Stimulated activated CD8-positive, alpha-beta memory T cell treated with anti-CD3 and anti-CD28 coated beads, Interleukin-12 subunit alpha, Interleukin-12 subunit beta, amount 100 ng/mL, for 24 hours (primary cell): ENCODE data around the gene MFNG.
A peak's percentile ranks its signal among the peaks of the same experiment; 100 is the strongest.

Experiments used
- DNase-seq: peaks from one replicate; pipeline ENCODE4 v3.0.0-alpha.2; 2020; ENCODE audit errors: extremely low read depth

The MFNG gene

DNA sequence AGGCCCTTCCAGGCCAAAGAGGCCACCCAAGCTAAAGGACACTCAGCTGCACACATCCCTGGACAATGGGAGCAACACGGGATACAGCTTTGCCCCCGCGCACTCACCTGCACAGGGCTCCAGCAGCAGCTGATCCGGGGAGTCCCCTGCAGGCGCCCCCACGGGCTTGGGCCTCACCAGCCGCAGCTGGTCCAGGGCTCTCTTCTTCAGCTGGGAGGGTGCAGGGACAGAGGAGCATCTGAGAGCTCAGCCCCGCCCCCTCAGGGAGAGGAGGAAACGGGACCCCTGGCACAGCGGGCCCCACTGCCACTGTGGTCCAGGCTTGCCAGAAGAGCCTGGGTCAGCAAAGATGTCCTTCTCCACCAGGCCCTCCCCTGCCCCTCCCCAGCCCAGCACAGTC is 7.8 kb upstream of the MFNG start:
- no peak for DNase-seq

DNA sequence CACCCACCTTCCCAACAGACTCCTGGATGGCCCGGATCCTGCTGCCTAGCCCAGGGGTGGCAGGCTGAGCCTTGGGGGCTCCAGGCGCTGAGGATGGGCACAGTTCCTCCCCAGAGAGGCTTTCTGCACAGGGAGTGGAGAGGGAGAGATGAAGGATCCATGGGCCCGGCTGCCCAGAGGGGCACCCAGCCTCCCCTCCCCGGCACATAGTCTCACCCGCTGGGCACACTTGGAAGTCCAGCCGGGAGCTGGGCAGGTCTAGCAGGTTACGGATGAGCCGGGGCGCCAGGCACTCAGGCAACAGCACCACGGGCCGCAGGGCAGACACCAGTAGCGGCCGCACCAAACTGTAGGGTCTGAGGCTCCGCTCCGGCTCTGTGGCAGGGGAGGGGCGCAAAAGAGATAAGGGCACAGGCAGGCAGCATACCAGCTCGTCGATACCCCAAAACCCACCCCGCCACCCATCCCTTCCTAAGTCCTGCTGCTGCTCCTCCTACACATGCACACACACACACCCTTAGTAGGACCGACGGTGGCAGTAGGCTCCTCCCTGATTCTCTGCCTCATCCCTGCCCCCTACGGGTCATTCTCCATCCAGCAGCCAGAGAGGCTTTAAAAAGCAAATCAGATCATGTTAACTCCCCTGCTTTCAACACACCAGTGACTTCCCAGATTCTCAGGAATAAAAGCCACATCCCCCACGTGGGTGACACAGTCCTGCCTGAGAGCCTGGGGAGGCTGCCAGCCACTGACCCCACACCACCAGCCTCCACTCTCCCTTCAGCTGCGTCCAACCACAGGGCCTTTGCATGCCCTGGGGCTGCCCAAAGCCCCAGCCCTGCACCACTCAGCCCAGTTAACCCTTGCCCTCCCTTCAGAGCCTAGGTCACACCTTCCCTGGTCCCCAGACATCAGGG is 6.5 kb upstream of the MFNG start:
- DNase-seq, result no peak

DNA sequence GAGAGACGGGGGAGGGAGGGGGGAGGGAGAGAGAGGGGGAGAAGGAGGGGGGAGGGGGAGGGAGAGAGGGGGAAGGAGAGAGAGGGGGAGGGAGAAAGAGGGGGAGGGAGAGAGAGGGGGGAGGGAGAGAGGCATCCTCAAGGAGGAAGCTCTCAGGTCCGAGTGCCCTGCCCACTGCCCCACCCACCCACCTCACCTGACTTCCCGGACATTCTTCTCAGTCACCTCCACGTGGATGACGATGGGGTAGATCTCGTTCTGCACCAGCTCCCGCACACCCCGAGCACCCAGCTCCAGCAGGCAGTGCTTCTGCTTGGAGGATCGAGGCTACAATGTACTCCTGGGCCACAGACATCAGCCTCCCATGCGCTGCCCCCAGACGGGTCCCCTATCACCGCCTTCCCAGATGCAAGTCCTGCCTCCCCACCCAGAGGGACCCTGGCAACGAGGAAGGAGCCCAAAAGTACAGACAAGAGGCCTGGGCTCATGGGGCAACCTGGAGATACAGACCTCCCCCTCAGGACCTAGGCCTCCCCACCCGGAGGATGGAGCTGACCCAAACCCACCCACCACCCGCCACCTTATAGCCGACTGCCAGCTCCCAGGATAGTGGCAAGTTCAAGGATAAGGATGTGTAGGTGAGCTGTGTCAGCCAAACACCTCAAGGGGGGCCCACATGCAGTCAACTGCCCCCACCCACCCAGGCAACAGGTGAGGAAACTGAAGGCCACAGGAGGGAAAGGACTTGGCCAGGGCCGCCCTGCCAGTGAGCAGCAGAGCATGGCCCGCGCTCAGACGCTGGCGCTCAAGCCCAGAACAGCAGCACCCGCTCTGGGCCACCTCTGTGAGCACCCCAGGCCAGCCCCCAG is 5.6 kb upstream of the MFNG start:
- DNase-seq, result no peak

DNA sequence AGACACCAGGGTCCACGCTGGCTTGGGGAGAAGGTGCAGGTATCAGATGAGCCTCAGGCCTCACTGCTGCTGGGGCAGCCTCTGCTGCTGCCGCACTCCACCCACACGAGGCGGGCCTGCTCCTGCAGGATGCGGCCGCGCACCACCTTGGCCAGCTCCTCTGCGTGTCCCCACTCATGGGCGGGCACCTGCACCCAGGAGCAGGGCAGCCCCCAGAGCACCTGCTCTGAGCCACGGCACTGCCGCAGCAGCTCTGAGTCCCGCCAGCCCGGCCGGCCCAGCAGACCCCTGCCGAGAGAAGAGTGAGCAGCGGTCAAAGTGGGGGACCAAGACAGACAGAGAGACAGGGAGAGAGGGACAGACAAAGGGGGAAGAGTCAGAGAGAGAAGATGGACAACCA is 4.9 kb upstream of the MFNG start:
- DNase-seq, result no peak

DNA sequence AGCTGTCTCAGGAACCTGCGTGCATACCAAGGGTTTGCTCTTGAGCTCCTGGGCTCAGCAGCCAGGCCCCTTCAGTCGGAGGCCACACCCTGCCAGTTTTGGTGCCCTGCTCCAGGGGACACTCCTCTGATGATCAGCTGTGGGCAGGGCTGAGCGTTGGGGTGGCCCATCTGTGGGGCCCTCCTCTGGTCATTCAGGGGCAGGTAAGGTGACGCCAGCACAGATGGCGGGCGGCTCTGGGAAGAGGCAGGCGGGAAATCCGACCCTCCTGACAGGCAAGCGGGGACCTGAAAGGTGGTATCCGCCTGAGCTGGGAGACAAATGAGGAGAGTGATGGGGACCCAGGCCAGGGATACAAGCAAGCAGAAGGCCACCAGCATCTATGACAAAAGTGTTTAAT is 3.8 kb upstream of the MFNG start:
- no peak for DNase-seq

DNA sequence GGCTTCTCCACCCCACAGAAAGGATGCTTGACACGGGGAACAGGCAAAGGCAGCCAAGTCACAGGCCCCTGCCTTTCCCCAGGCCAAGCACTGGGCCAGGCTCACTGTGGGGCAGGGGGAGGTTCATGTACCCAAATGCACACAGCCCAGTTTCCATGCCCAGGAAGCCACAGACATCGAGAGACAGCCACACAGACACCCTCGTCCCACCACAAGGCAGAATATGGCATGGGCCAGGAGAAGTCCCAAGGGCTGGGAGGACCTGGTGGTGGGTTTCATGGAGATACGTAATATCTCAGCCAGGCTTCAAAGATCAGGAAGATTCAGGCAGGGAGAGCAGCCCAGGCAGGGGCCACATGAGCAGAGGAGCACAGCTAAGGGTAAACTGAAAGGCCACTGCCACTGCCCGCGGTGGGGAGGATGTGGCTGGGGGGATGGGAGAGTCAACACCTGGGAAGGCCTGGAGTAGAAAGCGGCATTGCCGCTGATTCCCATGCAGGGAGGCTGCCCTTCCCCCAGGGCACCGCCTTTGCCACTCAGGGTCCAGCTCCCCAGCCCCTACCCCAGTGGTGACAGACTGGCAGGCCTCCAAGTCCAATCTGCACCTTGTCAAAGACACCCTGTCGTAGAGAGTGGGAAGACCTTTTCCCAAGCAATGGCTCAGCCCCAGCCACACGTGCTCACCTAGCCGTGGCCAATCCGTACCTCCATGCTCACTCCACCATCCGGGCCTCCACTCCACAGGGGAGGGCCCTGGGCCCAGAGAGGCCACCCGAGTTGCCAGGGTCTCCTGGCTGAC is 2.4 kb upstream of the MFNG start:
- no peak for DNase-seq

DNA sequence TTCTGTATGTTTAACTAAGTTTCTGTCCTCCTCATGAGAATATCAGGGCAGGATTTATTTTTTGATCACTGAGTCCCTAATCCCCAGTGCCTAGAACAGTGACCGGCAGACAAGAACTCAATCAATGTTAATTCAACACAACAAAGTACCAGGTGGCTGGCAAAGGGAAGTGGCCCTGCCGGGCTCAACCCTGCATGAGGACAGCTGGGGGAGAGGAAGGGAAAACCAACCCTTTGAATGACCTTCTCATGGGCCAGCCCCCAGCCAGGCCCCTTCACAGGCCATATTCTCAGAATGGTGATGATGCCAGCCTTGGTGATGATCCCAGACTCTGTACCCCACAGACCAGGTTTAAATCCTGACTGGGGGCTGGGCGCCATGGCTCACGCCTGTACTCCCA is 1.4 kb upstream of the MFNG start:
- no peak for DNase-seq

DNA sequence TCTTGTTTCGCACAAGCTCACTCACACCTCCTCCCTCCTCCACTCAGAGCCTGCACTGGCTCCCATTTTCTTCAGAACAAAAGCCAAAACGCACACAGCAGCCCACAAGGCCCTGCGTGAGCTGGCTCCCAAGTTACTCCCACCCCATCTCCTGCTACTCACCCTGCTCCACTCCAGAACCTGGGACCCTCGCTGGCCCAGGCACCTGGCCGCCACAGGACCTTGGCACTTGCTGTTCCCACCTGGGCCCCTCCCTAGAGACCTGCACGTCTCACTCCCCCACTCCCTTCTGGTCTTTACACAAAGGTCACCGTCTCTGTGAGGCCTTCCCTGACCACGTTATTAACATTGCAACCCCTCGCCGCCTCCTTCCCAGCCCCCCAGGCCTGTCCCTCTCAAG is 945 bp upstream of the MFNG start:
- no peak for DNase-seq

DNA sequence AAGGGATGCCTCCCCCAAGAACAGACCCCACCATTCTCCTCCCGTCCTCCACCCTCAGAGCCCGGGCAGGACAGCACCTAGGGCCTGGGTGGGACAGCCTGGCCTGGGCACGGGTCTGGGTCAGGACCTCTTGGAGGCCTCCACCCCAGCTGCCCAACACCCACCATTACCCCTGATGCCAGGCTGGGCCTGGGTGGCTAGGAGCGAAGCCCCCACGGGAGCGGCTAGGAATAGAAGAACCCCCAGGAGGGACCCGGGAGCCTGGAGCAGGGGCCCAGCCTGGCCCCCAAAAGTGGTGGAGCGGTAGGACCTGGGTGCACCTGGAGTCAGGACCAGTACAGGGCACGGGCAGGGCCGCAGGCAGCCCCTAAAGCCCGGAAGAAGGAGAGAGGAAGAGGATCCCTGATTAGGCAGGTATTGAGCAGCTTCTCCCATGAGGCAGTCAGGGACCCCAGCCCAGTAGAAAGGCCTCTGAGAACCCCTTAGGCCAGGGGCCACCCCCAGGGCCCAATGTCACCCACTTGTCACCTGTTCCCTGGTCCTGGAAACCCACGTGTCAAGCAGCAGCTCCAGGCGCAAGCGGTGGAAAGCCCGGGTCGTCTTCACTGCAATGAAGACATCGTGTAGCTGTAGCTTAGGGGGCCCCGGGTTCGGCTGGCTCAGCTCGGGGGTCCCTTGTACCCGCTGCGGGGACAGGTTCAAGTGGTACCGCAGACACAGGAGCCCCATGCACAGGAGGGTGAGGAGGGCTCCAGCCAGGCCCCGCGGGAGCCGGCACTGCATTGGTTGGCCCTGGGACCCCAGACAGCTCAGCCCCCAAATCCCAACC is 575 bp downstream of the MFNG start:
- no peak for DNase-seq

DNA sequence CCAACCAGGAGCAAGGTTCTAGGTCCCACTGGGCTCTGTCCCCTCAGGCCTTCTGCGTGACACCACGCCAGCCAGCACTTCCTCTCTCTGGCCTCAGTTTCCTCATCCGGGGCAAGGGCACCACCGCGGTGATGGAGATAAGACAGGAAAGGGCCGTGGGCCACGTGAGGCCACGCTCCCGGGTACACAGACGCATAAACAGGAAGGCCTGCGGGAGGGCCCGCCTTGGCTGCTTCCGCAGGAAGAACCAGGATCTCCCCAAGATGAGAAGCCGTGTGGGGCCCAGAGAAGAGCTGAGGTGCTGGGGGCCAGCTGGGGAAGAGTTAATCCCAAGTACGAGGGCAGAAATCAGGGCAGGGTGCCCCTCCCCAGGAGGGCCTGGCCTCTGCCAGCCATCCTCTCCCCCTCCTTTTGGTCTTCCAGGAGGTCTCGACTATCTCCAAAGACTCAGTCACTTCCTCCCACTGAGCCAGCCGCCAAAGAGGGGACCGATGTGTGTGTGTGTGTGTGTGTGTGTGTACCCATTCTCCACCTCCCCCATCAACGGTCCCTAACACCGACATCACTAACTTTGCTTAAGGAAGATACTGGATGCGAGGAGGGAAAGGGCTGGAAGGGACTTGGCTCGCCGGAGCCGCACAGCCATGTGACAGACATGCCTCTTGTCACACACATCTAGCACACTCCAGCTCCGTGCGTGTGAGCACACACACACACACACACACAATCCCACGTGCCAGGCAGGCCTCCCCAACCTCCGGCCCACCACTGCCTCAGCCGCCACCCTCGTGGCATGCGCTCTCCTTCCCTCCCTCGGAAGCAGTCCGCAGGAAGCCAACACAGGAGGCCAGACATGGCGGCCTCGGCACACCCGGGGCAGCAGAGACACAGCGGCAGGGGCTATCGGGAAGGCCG is 1.4 kb downstream of the MFNG start:
- peak; percentile 65 for DNase-seq

DNA sequence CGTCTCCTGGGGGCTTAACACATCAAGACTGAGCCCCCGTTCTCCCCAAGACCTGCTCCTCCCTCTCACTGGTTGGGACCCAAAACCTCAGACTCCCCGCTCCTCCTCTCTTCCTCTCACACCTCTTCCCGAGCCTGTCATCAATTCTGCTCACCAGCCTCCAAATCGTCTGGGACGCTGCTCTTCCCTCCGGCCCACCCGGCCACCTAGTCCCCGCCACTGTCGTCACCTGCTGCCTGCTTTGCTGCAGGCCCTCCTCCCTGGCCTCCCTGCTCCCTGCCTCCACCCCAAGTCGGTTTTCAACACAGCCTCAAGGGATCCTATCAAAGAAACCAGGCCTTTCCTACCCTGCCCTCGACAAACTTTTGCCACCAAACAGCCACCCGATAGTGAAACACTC is 3.1 kb downstream of the MFNG start:
- no peak for DNase-seq

DNA sequence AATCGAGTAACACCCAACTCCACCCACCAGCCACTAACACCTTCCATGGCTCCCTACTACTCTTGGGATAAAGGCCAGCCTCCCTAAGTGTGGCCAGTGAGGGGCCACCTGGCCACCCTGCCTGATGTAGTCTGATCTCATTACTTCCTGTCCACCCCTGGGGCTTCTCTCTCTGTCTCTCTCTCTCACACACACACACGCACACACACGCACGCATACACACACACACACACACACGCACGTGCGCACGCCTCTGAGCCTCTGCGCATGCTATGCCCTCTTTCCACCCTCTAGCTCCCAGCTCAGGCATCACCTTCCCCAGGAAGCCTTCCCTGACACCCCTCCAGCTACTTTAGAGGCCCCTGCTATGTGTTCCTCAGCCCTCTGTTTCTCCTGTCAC is 3.9 kb downstream of the MFNG start:
- no peak for DNase-seq

DNA sequence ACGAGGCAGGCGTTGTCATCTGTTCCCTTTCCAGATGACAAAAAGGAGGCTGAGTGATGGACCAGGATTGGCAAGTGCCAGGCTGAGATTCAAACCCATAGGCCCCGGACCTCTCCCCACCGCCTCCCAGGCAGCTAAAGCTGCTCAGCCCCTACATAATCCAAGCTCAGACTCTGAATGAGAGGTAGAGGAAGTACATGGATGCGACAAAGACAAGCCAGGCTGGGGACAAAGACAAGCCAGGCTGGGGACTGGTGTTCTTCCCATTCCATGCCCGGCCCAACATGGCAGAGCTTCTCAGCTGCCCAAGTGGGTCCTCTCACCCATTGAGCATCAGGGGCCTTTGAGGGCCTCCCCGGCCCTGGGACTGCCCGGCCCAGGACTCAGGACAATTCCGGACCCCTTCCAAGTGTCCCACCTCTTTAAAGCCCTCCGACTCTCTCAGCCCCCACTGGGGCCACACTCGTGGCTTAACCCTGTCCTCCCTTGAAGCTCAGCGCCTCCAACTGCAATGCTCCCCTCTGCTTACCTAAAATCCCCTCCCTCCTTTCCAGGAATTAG is 4.8 kb downstream of the MFNG start:
- no peak for DNase-seq

DNA sequence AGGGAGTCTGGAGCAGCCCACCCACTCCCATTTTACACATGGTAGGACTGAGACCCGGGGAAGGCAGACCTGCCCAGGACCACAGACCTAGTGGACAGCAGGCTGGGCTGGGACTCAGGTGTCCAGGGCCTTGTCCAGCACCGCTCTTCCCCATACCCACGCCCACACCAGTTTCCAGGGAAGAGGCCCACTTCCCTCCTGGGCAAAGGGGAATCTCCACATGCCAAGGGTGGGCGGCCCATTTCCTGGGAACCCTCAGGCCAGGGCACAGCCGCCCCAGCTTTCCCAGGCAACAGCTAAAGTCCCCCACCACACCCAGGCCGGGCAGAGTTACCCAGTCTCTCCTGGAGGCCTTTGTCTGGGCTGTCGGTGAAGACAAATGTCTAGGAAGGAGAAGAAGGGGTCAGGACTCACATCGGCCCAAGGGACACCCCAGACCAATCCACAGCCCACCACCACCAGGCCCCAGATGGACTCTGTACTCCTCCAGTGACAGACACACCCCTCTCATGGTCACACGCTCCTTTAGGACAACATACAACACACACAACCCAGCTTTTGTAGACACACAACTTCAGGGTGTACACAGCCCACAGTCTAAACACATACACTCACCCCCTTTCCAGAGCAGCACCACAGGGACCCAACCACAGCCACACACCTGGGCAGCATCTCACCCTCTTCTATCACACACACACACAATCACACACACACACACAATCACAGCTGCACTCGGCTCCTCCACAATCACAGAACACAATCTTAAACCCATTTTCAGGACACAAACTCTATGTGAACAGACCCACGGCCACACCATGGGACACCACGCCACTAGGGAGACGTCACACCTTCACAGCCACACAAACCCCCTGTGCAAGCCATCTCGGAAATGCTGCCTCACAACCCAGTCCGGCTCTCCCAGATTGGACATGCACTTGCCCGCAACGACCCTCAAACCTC is 5.5 kb downstream of the MFNG start:
- DNase-seq, result no peak

DNA sequence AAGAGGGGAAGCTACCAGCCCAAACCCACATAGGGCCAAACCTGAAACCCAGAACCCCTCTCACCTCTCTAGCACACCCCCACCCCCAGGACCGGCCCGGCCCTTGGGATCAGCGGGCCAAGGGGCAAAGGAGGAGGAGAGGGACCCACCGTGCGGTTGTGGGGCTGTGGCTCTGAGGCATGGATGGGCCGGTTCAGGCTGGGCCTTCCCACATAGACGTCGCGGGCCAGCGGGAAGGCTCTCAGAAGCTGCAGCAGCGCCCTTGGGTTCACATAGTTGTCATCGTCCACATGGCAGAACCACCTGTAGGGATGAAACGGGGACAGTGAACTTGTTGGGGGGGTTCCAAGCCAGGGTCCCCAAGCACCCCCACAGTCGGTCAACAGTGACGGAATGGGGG is 7.0 kb downstream of the MFNG start:
- DNase-seq, result no peak

DNA sequence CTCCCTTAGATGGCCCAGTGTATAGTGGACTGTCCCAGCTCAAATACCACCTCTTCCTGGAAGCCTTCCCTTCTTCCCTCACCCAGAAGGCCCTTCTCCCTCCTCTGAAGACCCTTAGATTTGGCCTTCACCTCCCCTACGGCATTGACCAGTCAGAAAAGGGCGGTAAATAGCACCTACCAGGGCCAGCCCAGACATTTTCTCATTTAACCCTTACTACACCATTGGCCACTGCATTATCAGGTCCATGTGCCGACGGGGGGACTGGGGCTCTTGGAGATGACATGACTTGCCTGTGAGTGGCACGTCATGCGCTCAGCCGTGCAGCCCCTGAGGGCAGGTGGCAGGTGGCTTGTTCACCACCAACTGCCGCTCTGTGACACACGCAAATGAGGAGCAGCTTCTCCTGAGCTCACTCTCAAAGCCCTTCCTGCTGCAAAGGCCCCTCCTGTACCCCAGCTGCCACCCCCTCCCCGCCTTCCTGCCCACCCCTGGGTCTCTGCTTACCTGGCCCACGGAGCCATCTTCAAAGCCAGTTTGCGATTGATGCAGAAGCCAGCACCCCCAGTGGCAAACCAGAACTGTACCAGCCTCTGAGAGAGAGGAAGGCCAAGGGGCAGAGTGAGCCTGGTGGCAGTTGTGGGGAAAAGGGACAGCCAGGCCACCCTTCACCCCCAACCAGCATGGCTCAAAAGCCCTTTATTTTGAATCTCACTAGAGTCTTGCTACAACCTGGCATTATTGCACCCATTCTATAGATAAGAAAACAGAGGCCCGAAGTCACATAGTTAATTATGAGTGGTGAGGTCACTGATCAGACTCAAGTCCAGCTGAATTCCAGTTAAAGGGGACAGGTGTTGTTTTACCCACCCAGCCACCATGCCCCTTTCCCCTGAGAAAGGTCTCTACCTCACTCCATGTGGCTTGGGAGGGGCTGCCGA is 9.5 kb downstream of the MFNG start:
- DNase-seq, result no peak

DNA sequence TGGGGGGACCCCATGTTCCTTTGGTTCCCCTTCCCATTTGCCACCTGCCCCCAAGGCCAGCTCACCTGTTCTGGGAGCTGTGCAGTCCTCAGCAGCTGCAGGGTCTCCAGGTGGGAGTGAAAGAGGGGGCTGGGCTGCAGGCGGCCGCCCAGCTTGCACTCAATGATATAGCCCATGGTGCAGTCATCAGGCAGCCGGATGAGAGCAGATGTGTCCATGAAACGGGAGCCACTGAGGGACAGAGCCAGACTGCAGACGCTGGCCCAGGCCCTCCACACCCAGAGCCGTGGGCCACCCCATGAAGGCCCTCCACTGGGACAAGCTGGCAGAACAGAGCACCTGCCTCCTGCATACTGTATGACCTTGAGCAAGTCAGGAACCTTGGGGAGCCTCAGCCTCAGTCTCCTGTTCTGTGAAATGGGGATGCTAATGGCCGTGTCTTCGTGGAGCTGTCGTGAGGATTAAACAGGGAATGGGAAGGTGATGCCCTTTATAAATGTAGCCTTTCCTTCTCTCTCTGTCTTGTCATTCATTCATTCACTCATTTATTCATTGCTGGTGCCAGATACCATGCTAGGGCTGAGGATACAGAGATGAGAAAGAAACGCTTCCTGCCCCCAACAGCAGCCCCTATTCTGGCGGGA is 11.6 kb downstream of the MFNG start:
- DNase-seq, result no peak
